ENCODE data around the gene CELA1.
"Not testable (repeated sequence)": the region's sequence is repeated elsewhere in the genome, so short reads cannot be mapped to it uniquely, and the experiment has no call there.

Gene CELA1

GRCh38 chr12:51345681-51346080 is 798 bp downstream of the CELA1 start:
- Mint-ChIP-seq H3K4me1 (ENCODE audit: low read depth in 2 of 2) (peaks cover 5 to 7% of the 10 kb centered on the region in 2 donors), H3K36me3 (ENCODE audit: insufficient read depth) (no peaks in the 10 kb centered on the region), H3K9me3 (no peaks in the 10 kb centered on the region), H3K27me3 (no peaks in the 10 kb centered on the region), H3K27ac (peak overlapping the region in 1 of 2 donors; percentile 11), H3K4me3 (no peak overlapping the region)
- DNase-seq (no peak), ATAC-seq (replicated peaks) (no peak)

- H3K27ac Mint-ChIP-seq: no peak overlapping the region
- H3K36me3 Mint-ChIP-seq (ENCODE audit: insufficient read depth): peaks cover 2% of the 10 kb centered on the region
- H3K4me1 Mint-ChIP-seq (ENCODE audit: low read depth in 2 of 2): peaks cover 7% of the 10 kb centered on the region in 2 donors
- H3K4me3 Mint-ChIP-seq: no peak overlapping the region
- no peak for DNase-seq
- H3K27me3 Mint-ChIP-seq: no peaks in the 10 kb centered on the region
- no peak for ATAC-seq (replicated peaks)
- H3K9me3 Mint-ChIP-seq: no peaks in the 10 kb centered on the region
Observed at GRCh38 chr12:51343201-51343600, 3.3 kb downstream of the CELA1 start.

GRCh38 chr12:51342416-51342815 is 4.1 kb downstream of the CELA1 start:
- no peak overlapping the region for H3K4me3 Mint-ChIP-seq
- peaks cover 2% of the 10 kb centered on the region for H3K36me3 Mint-ChIP-seq (ENCODE audit: insufficient read depth)
- H3K27me3 Mint-ChIP-seq: no peaks in the 10 kb centered on the region
- no peaks in the 10 kb centered on the region for H3K9me3 Mint-ChIP-seq
- ATAC-seq (replicated peaks) (no peak), DNase-seq (no peak)
- peaks cover 7% of the 10 kb centered on the region in 2 donors for H3K4me1 Mint-ChIP-seq (ENCODE audit: low read depth in 2 of 2)
- no peak overlapping the region for H3K27ac Mint-ChIP-seq

- peak overlapping the region; percentile 46 to 85 for H3K27ac Mint-ChIP-seq
- H3K36me3 Mint-ChIP-seq (ENCODE audit: insufficient read depth): peaks cover 2% of the 10 kb centered on the region
- ATAC-seq (replicated peaks) (peak; percentile 99), DNase-seq (peak; percentile 69 to 77 (median 71))
- H3K9me3 Mint-ChIP-seq: no peaks in the 10 kb centered on the region
- no peaks in the 10 kb centered on the region for H3K27me3 Mint-ChIP-seq
- H3K4me1 Mint-ChIP-seq (ENCODE audit: low read depth in 2 of 2): peaks cover 7% of the 10 kb centered on the region in 2 donors
- peak overlapping the region; percentile 40 to 70 for H3K4me3 Mint-ChIP-seq
Observed at GRCh38 chr12:51341251-51342007, 5.0 kb downstream of the CELA1 start.

GRCh38 chr12:51339750-51340149 is 6.7 kb downstream of the CELA1 start:
- H3K9me3 Mint-ChIP-seq: no peaks in the 10 kb centered on the region
- no peak overlapping the region for H3K4me3 Mint-ChIP-seq
- no peak for ATAC-seq (replicated peaks)
- H3K27ac Mint-ChIP-seq: peak overlapping the region in 1 of 2 donors; percentile 39
- DNase-seq: no peak
- no peaks in the 10 kb centered on the region for H3K27me3 Mint-ChIP-seq
- H3K36me3 Mint-ChIP-seq (ENCODE audit: insufficient read depth): peaks cover 2% of the 10 kb centered on the region
- peaks cover 7 to 13% of the 10 kb centered on the region in 2 donors for H3K4me1 Mint-ChIP-seq (ENCODE audit: low read depth in 2 of 2)

GRCh38 chr12:51337336-51337735 is 9.1 kb downstream of the CELA1 start:
- not testable (repeated sequence) for H3K27me3 Mint-ChIP-seq; H3K4me3 Mint-ChIP-seq; ATAC-seq (replicated peaks)

GRCh38 chr12:51335931-51336330 is 10.5 kb downstream of the CELA1 start:
- H3K27ac Mint-ChIP-seq: peak overlapping the region in 1 of 2 donors; percentile 6
- H3K36me3 Mint-ChIP-seq (ENCODE audit: insufficient read depth): peaks cover 2% of the 10 kb centered on the region
- no peak overlapping the region for H3K4me3 Mint-ChIP-seq
- H3K27me3 Mint-ChIP-seq: no peaks in the 10 kb centered on the region
- ATAC-seq (replicated peaks): no peak
- no peak for DNase-seq
- H3K4me1 Mint-ChIP-seq (ENCODE audit: low read depth in 2 of 2): peaks cover 2 to 6% of the 10 kb centered on the region in 2 donors
- H3K9me3 Mint-ChIP-seq: no peaks in the 10 kb centered on the region

More at GRCh38 chr12:51337336-51337735, 9.1 kb downstream of the CELA1 start:
- H3K36me3 Mint-ChIP-seq (ENCODE audit: insufficient read depth); H3K27ac Mint-ChIP-seq; DNase-seq; H3K9me3 Mint-ChIP-seq: not testable (repeated sequence)
- H3K4me1 Mint-ChIP-seq (ENCODE audit: low read depth in 2 of 2): peaks cover 7 to 13% of the 10 kb centered on the region in 2 donors

- H3K36me3 Mint-ChIP-seq (ENCODE audit: insufficient read depth): peaks cover 2% of the 10 kb centered on the region
- H3K4me3 Mint-ChIP-seq: no peak overlapping the region
- no peaks in the 10 kb centered on the region for H3K27me3 Mint-ChIP-seq
- no peak for DNase-seq
- peaks cover 3 to 12% of the 10 kb centered on the region in 2 donors for H3K4me1 Mint-ChIP-seq (ENCODE audit: low read depth in 2 of 2)
- H3K9me3 Mint-ChIP-seq: no peaks in the 10 kb centered on the region
- no peak overlapping the region for H3K27ac Mint-ChIP-seq
- no peak for ATAC-seq (replicated peaks)
Observed at GRCh38 chr12:51334764-51335163, 11.7 kb downstream of the CELA1 start.

GRCh38 chr12:51333536-51333935 is 12.9 kb downstream of the CELA1 start:
- Mint-ChIP-seq H3K4me3 (no peak overlapping the region), H3K27me3 (no peaks in the 10 kb centered on the region), H3K4me1 (ENCODE audit: low read depth in 2 of 2) (peaks cover 12 to 23% of the 10 kb centered on the region in 2 donors), H3K9me3 (no peaks in the 10 kb centered on the region), H3K36me3 (ENCODE audit: insufficient read depth) (no peaks in the 10 kb centered on the region), H3K27ac (peak overlapping the region in 1 of 2 donors; percentile 65)
- ATAC-seq (replicated peaks) (no peak), DNase-seq (no peak)

GRCh38 chr12:51330186-51330585 is 16.3 kb downstream of the CELA1 start:
- Mint-ChIP-seq H3K4me3 (peak overlapping the region; percentile 22 to 62), H3K36me3 (ENCODE audit: insufficient read depth) (peaks cover 5% of the 10 kb centered on the region), H3K9me3 (no peaks in the 10 kb centered on the region), H3K27me3 (no peaks in the 10 kb centered on the region), H3K4me1 (ENCODE audit: low read depth in 2 of 2) (peaks cover 29 to 36% of the 10 kb centered on the region in 2 donors), H3K27ac (peak overlapping the region; percentile 44 to 87)
- ATAC-seq (replicated peaks) (no peak), DNase-seq (no peak)

- Mint-ChIP-seq H3K4me3 (peak overlapping the region; percentile 22 to 62), H3K27ac (peak overlapping the region; percentile 44 to 87), H3K27me3 (no peaks in the 10 kb centered on the region), H3K4me1 (ENCODE audit: low read depth in 2 of 2) (peaks cover 33 to 40% of the 10 kb centered on the region in 2 donors), H3K36me3 (ENCODE audit: insufficient read depth) (peaks cover 5% of the 10 kb centered on the region), H3K9me3 (no peaks in the 10 kb centered on the region)
- DNase-seq: no peak
- peak; percentile 31 for ATAC-seq (replicated peaks)
Observed at GRCh38 chr12:51329742-51330141, 16.7 kb downstream of the CELA1 start.

GRCh38 chr12:51328587-51328986 is 17.9 kb downstream of the CELA1 start:
- Mint-ChIP-seq H3K27me3 (no peaks in the 10 kb centered on the region), H3K4me1 (ENCODE audit: low read depth in 2 of 2) (peaks cover 38 to 50% of the 10 kb centered on the region in 2 donors), H3K9me3 (no peaks in the 10 kb centered on the region), H3K36me3 (ENCODE audit: insufficient read depth) (peaks cover 15% of the 10 kb centered on the region), H3K27ac (peak overlapping the region; percentile 44 to 69), H3K4me3 (peak overlapping the region; percentile 22 to 62)
- ATAC-seq (replicated peaks) (no peak), DNase-seq (no peak)

- DNase-seq: no peak
- Mint-ChIP-seq H3K9me3 (no peaks in the 10 kb centered on the region), H3K4me3 (peak overlapping the region; percentile 39 to 41), H3K36me3 (ENCODE audit: insufficient read depth) (peaks cover 31% of the 10 kb centered on the region), H3K4me1 (ENCODE audit: low read depth in 2 of 2) (peaks cover 50 to 65% of the 10 kb centered on the region in 2 donors), H3K27ac (peak overlapping the region; percentile 67 to 91), H3K27me3 (no peaks in the 10 kb centered on the region)
- ATAC-seq (replicated peaks): no peak
Observed at GRCh38 chr12:51326698-51327439, 19.6 kb downstream of the CELA1 start.
